Natural killer cell (primary cell): ENCODE data around the gene RAPGEF3. TPM values are rescaled to one million over a fixed set of nuclear protein-coding genes. Genes with fewer than 3 reads are reported as not detected.

Source experiments
- ATAC-seq, 3 donors: fragments of 150-1000 bp in 2 of 3; fragments of 200-7000 bp in 1 of 3; cut with Tn5 transposase; 1 replicate in 1 of 3; 2 replicates in 2 of 3; pipeline ENCODE4 v1.10.0; 2021; ENCODE audit warnings: mild to moderate bottlenecking in 2 of 3, moderate library complexity in 2 of 3
- DNase-seq, 2 donors: peaks; one replicate each; pipeline versions ENCODE4 v3.0.0 to v3.0.0-alpha.2; 2013 to 2021; ENCODE audit warnings: mixed read lengths in 1 of 2
- H3K27ac ChIP-seq: one replicate; pipeline ENCODE4 v1.5.1; 2013; ENCODE audit warnings: mild to moderate bottlenecking, low read length
- H3K27me3 ChIP-seq: one replicate; pipeline ENCODE4 v1.6.1; 2013; ENCODE audit warnings: low read length; ENCODE audit not compliant: control insufficient read depth, insufficient read depth
- H3K36me3 ChIP-seq: one replicate; pipeline ENCODE4 v1.6.1; 2013; ENCODE audit warnings: low read length; ENCODE audit not compliant: control insufficient read depth, insufficient read depth
- H3K4me1 ChIP-seq: one replicate; pipeline ENCODE4 v1.6.1; 2013; ENCODE audit warnings: low read length; ENCODE audit not compliant: control insufficient read depth, insufficient read depth
- H3K4me3 ChIP-seq: one replicate; pipeline ENCODE4 v1.5.1; 2013; ENCODE audit warnings: low read length
- H3K9me3 ChIP-seq: one replicate; pipeline ENCODE4 v1.6.1; 2013; ENCODE audit warnings: low read length; ENCODE audit not compliant: control insufficient read depth, insufficient read depth
- H3K27ac Mint-ChIP-seq, 2 donors: one replicate each; pipeline ENCODE4 v1.8.0; 2022; ENCODE audit warnings: mild to moderate bottlenecking in 2 of 2, mixed read lengths in 2 of 2, moderate library complexity in 1 of 2
- H3K27me3 Mint-ChIP-seq, 2 donors: one replicate each; pipeline ENCODE4 v1.8.0; 2022; ENCODE audit warnings: low read depth in 2 of 2, mixed read lengths in 2 of 2
- H3K36me3 Mint-ChIP-seq: one replicate; pipeline ENCODE4 v1.8.0; 2022; ENCODE audit warnings: mixed read lengths
- H3K4me1 Mint-ChIP-seq, 2 donors: one replicate each; pipeline ENCODE4 v1.8.0; 2022; ENCODE audit warnings: mixed read lengths in 2 of 2
- H3K4me3 Mint-ChIP-seq: one replicate; pipeline ENCODE4 v1.8.0; 2022; ENCODE audit warnings: mild to moderate bottlenecking, moderate library complexity, mixed read lengths
- H3K9me3 Mint-ChIP-seq, 2 donors: one replicate each; pipeline ENCODE4 v1.8.0; 2022; ENCODE audit warnings: mixed read lengths in 2 of 2
- CTCF ChIP-seq: fragments of 200-600 bp; IDR thresholded peaks from one replicate; pipeline ENCODE4 v1.8.0; 2022; ENCODE audit warnings: antibody characterized with exemption
- WGBS: methylation state at CpG from one replicate; pipeline ENCODE4 v1.1.7; 2013; ENCODE audit warnings: missing lambda C conversion rate; ENCODE audit not compliant: insufficient coverage; 5-methylcytosine and 5-hydroxymethylcytosine counted together
- intact Hi-C: fragments of 100-400 bp; cut with micrococcal nuclease; formaldehyde crosslinking; loops from one replicate; pipeline ENCODE4 v1.14.2; 2022
- total RNA-seq, 4 donors: library from RNA; stranded (reverse); fragments of 120-200 nt in 1 of 4; gene quantifications; one replicate each; pipeline versions ENCODE4 v1.2.3 to v1.2.4, GENCODE V29; 2013 to 2022

RAPGEF3 gene
- total RNA-seq, 3 donors from 2014 or later (not counting 1 experiment from before 2014, with no cell fraction given) = 0.23 to 0.73 (median 0.49) TPM

DNA sequence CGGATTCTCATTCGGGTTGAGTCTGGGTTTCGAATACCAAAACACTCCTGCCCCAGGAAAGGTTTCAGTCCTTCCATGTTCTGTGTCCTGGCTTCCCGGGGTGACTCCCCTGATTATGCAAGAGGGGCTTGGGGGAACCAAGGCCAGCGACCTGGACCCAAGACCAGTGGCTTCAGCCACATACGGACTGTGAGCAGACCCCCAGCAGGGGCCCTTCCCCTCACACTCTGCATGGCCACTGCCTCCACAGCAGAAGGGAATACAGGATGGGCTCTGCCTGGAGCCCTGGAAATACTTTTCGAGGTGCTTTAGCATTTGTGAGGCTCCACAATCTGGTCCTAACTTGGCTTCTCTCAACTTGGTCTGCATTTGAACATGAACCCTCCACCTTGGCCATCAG is 41.9 kb upstream of the RAPGEF3 start:
- Mint-ChIP-seq H3K36me3 (no peaks in the 10 kb centered on the region), H3K9me3 (no peaks in the 10 kb centered on the region), H3K4me3 (no peak overlapping the region), H3K27ac (peak overlapping the region; percentile 91 to 92), H3K27me3 (no peaks in the 10 kb centered on the region), H3K4me1 (peaks cover 59 to 71% of the 10 kb centered on the region in 2 donors)
- Histone ChIP-seq H3K9me3 (no peaks in the 10 kb centered on the region), H3K27me3 (no peaks in the 10 kb centered on the region), H3K27ac (no peak overlapping the region), H3K4me1 (peaks cover 74% of the 10 kb centered on the region), H3K4me3 (no peak overlapping the region), H3K36me3 (peaks cover 40% of the 10 kb centered on the region)
- 97% methylated on average over 7 of the region's 7 CpGs for WGBS
- no peak for TF ChIP-seq CTCF
- ATAC-seq (no peak), DNase-seq (no peak)
- intact Hi-C loops = no loop called here

GRCh38 chr12:47799357-47799955 is 40.8 kb upstream of the RAPGEF3 start:
- intact Hi-C loops = no loop called here
- Histone ChIP-seq H3K9me3 (no peaks in the 10 kb centered on the region), H3K4me3 (no peak overlapping the region), H3K27me3 (no peaks in the 10 kb centered on the region), H3K36me3 (peaks cover 48% of the 10 kb centered on the region), H3K27ac (no peak overlapping the region), H3K4me1 (peaks cover 63% of the 10 kb centered on the region)
- Mint-ChIP-seq H3K4me1 (peaks cover 48 to 60% of the 10 kb centered on the region in 2 donors), H3K36me3 (no peaks in the 10 kb centered on the region), H3K9me3 (no peaks in the 10 kb centered on the region), H3K27ac (peak overlapping the region in 1 of 2 donors; percentile 13), H3K4me3 (no peak overlapping the region), H3K27me3 (no peaks in the 10 kb centered on the region)
- ATAC-seq (no peak), DNase-seq (no peak)
- WGBS = 93% methylated on average over 7 of the region's 7 CpGs
- TF ChIP-seq CTCF = no peak

DNA sequence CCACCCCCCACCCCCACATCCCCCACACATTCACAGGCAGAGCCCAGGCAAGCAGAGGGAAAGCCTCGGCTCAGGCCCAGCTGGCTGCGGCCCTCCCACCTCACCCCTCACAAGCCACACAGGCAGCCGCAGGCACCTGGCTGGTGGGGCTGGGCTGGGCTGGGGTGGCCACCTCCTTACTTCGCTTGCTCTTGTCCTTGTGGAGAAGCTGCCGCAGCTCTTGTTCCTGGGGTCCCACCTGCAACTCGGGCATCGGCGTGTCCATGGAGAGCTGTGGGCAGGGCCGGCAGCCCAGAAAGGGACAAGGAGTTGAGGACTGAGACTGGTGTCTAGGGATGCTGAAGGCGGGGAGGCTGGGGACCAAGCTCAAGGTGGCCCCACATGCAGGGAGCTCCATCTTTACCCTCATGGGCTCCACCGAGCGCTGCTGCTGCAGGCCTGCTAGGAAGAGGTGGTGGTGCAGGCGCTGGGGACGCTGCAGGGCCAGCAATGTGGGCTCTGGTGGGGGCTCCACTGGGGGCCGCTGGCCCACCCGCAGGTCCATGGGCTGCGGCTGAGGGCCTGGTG is 39.8 kb upstream of the RAPGEF3 start:
- intact Hi-C loops = no loop called here
- H3K4me1 Mint-ChIP-seq = peaks cover 38 to 50% of the 10 kb centered on the region in 2 donors

More for the DNA sequence above, 39.8 kb upstream of the RAPGEF3 start:
- peaks cover 54% of the 10 kb centered on the region for H3K4me1 ChIP-seq
- H3K36me3 ChIP-seq = peaks cover 55% of the 10 kb centered on the region
- Mint-ChIP-seq H3K9me3 (no peaks in the 10 kb centered on the region), H3K36me3 (no peaks in the 10 kb centered on the region), H3K27me3 (no peaks in the 10 kb centered on the region), H3K27ac (peak overlapping the region in 1 of 2 donors; percentile 72), H3K4me3 (no peak overlapping the region)
- 80% methylated on average over 17 of the region's 17 CpGs for WGBS
- no peak overlapping the region for H3K27ac ChIP-seq
- DNase-seq (no peak), ATAC-seq (no peak)
- H3K4me3 ChIP-seq = no peak overlapping the region
- no peak for TF ChIP-seq CTCF
- no peaks in the 10 kb centered on the region for H3K9me3 ChIP-seq
- H3K27me3 ChIP-seq = no peaks in the 10 kb centered on the region
